HG03575 (cell line): ENCODE results near the gene FSD1L.

Source experiments
- ATAC-seq: cut with Tn5 transposase; IDR thresholded peaks from one replicate; pipeline ENCODE4 v1.9.1; 2021; ENCODE audit not compliant: unreplicated experiment, insufficient number of reproducible peaks, low FRiP score; ENCODE audit errors: extremely low read depth

The FSD1L gene

DNA sequence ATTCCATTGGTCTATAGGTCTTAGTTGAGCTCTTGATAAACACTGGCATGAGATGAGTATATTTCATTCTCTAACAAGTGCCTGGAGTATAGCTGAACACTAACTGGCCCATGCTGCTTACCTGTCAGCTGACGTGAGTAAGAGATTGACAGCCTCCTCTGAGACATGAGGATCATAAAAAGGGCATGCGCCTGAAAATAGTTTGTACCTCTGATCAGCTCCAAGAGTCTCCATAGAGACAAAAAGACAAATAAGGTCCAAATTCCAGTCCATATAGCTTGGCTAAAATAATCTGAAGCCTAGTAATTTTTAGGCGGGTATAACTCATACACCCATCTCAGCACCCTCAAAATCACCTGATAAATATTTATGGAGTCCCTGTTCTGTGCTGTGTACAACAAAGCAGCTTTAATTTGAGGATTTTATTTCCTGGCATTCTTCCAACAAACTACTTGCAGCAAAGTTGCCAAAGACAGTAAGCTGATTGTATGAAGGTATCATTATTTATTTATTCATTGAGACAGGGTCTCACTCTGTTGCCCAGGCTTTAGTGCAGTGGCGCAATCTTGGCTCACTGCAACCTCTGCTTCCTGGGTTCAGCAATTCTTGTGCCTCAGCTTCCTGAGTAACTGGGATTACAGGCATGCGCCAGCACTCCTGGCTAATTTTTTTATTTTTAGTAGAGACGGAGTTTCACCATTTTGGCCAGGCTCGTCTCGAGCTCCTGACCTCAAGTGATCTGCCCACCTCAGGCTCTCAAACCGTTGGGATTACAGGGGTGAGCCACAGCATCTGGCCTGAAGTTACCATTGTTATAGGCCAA lies 16.2 kb upstream of the FSD1L start:
- ATAC-seq = no peak

DNA sequence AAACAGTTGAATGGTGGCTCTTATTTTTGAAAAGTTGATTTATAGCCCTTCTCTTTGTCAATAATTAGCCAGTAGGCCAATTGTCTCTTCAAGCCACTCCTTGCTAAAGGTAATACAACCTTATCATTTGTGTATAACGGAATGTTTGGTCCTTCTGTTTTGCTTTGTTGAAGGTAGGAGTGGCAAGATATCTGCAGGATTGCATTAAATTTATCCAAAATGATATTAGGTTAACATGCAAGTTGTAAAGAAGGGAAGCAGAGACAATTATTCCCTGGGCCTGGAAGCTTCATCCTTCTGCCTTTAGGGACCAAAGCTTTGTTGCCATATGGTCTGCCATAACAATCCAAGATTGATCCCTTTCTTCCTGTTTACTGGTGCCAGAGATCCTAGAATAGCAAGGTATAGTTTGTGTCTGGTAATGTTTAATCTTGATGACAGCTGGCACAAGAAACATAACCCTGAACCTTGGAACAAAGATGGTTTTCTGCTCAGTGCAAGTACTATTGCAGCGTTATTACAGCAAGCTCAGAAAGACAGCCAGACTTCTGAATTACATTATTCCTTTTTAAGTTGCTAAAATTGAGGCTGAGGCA lies 15.5 kb upstream of the FSD1L start:
- no peak for ATAC-seq

DNA sequence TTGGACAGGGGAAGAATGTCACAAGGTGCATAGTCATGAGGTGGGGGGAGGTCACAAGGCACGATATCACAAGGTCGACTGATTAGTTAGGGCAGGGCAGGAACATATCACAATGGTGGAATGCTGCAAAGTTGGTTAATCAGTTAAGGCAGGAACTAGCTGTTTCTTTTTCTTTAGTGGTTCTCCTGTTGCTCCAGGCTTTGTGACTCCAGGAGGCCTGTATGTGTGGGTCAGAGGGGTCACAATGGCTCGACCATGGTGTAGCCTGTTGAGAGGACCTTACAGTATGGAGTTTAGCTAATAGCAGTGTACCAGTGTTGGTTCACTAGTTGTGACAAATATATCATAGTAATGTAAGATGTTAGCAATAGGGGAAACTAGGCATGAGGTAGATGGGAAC lies 12.4 kb upstream of the FSD1L start:
- ATAC-seq = no peak

DNA sequence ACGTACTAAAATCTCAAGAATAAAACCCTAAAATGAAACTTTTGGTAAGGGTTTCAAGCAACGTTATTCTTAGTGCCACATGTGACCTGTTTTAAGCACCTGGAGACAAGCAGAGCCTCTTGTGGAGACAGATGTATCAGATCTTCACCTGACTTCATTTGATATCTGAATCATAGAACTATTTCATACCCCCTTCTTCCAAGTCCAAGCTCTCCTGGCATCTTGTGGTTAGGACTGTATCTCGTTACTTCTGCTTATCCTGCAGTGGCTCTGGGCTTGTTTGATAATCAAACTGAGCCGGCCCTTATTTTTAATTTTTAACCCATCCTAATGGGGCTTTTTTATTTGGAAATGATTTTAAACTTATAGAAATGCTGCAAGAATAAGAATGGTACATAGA lies 11.1 kb upstream of the FSD1L start:
- ATAC-seq = no peak

DNA sequence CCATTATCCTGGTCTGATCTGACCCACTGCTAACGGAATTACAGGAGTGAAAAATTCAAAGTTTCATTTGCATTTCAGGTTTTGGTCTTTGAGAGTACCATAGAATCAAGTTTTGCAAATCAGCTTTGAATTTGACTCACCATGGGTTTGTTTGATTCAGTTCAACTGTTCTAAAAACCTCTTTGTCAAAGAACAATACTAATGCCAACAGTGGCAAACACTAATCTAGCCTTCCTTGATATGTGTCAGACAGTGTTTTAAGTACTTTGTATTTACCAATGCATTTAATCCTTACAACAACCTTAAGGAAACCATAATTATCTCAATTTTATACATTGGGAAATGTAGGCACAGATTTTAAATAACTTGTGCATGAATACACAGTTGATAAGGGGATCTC lies 10.1 kb upstream of the FSD1L start:
- no peak for ATAC-seq

DNA sequence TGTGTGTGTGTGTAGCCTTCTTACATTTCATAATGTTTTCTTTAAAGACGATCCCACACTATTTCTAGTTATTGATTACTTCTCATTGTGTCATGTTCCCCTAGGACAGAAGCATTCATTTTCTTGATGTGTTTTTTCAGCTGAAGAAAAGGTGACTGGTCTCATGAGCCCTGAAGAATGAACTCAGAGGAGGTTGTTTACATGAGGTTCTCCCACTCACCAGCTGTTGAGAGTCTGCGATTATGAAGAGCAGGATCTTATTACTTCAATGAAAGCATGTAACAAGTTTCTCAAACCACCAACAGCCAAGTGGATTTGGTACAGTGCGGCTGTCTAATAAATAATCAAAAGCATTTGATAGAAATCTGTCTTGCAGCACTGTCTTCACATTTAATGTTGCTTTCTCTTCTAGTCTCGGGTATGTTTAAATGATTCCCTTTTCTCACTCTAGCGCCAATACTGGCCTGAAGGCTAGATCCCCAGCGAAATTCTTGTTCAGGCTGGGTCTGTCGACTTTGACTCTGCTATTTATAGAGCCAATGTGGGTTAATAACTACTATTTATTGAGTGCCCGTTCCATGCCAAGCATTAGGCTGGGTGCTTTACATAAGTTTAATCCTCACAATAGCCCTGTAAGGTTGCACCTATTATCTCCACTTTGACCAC lies 9.6 kb upstream of the FSD1L start:
- ATAC-seq = no peak

DNA sequence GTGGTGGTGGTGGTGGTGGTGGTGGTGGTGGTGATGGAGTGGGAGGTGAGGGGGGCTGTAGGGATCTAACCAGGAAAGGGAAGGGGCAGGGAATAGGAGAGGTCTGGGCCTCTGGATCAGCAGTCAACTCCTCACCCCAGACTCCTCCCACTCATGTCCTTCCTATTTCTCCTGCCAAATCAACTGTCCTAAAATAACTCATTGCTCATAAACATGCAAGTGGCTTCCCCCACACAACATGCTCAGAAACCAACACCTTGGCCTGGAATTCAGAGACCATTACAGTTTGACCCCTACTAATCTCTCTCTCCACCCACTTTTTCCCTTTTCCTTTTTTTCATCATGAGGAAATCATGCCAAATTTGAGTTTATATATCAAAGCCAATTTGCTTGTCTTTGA lies 8.4 kb upstream of the FSD1L start:
- ATAC-seq = no peak

DNA sequence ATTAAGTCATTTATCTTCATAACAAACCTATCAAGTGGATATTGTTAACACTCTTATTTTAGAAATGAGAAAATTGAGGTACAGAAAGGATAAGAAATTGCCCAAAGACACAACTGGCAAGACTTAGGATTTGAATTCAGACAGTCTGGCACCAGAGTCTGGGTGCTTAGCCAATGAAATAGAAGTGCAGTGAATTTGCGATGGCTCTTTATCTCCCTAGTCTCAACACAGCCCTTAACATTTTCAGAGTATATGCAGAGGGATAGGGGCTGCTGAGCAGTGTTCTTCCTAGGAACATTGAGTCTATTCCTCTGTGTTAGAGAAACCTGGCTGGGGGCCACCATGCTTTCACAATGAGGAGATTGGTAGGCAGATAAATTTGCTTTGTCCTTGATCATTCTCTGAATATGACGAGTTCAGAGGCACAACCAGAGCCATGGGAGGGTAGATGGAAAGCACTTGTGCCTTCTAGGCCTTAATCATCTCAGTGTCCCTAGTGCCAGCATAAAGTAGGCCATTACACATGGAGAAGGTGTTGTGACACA lies 6.1 kb upstream of the FSD1L start:
- no peak for ATAC-seq

DNA sequence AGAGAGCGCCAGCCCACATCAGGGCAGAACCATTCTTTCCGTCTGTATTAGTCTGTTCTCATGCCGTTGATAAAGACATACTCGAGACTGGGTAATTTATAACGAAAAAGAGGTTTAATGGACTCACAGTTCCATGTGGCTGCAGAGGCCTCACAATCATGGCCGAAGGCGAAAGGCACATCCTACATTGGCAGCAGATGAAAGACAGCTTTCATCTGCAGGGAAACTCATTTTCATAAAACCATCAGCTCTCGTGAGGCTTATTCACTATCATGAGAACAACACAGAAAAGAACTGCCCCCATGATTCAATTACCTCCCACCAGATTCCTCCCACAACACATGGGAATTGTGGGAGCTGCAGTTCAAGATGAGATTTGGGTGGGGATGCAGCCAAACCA lies 4.7 kb upstream of the FSD1L start:
- no peak for ATAC-seq

DNA sequence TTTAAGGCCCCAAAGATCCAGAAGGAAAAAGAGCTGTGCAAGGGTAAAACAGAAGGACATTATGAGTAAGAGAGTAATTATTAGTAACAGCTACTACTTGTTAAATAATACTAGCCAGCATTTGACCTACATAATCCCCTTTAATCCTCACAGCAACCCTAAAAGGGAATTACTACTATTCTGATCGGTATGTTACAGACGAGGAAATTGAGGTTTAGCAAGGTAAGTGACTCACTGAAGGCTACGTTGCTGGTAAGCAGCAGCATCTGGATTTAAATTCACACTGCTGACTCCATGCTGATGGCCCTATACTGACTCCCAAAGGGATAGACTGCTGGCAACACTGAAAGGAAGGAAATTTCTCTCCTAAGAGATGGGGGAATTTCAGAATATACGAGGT lies 3.7 kb upstream of the FSD1L start:
- ATAC-seq = no peak

DNA sequence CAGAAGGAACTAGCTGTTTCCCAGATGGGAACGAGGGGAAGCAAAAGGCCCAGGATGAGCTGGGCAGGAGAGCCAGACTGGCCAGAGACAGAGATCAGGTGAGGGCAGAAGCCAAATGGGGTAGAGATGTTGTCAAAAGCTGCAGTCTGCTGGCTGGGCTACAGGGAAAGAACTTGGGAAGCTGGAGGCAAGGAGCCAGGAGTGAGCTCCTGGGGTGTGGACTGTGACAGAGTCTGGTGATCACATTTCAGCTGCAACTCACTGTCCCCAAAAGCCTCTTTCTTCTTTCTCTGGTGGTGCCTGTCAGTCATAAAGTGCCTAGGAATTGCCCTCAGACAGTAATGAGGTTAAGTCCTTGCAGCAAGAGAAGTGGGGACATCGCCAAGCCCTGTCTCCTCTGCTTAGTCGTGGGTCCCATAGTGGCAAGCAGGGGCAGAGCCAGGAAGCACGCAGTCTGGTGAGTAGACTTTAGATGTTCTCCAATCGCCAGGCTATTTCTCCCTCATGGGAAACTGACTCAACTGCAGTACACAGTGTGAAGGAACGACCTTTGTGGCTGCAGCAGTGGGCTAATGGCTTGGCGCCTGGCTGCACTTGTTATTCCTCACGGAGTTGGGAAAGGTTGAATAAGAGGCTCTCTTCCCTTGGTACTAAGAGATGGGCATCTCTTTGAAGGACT lies 2.5 kb upstream of the FSD1L start:
- ATAC-seq = no peak

DNA sequence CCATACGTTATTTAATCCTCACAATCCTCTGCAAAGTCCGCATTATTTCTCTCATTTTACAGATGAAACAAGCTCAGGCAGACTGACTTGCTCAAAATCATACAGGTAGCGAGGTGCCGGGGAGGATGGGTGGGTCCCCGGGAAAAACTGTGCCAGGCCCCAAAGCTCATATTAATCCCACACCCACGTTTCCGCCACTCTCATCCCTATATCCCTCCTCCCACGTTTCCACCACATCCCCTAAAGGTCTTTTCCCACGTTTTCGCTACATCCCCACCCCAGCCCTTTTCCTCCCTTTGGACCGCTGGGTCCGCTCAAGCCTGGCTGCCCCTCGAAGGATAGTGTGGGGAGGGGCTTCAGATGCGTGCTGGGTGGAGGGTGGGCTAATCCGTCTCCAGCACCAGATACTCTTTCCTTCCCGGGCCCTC lies 434 bp upstream of the FSD1L start:
- no peak for ATAC-seq

DNA sequence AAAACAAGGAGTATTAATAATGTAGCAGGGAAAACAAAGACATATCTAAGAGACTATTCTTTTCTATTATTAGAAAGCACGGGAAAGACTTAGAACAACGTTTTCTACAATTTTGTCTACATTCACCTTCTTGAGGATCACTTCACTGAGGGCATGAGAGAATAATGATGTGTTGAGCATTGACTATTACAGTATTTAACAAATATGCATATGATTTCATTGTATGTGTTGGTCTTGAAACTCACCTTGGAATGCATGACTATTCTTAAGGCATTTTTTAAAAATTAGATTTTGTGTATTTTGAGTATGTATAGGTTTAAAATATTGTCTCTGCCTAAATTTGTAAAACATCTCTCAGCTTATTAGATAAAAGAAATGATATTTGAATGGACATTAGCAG lies 1.2 kb downstream of the FSD1L start:
- ATAC-seq = no peak

DNA sequence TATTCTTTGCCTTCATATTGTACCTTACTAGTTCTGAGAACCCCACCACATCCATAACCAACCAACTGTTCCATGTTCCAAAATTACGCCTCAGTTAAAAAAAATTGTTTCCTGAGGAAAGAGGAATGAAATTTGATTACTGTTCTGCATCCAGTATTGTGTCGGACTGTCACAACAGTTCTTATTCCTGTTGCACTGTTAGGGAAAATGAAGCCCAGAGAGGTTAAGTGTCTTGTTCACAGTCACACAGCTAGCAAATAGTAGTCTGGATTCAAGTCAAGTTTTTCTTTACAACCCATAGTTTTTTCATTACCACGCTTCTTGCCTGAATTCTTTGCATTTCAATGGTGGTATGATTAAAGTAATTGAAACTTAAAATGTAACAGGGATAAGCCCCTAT lies 4.4 kb downstream of the FSD1L start:
- no peak for ATAC-seq

DNA sequence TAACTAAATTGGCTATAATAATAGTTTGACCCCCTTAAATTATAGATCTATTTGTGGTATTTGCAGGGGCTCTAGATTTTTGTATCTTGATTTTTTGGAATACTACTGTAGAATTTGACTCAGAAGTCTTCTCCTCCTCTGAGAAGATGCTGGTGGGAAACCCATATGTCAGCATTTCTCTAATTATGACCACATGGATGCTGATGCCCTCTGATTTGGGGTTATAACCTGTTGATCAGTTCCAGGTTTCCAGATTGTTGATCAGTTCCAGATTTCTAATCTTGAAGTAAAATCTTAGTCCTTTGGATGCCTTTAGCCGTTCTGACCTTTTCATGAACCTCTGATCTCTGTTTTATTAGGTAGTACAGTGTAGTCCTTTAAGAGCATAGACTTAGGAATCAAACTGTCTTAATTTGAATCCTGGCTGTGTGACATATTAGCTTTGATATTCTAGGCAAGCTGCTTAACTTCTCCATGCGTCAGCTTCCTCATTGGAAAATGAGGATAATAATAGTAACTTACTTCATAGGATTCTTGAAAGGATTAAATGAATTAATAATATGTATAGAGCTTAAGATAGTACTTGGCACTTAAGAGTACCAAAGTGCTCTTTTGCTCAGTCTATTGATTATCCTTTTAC lies 8.1 kb downstream of the FSD1L start:
- ATAC-seq = no peak

DNA sequence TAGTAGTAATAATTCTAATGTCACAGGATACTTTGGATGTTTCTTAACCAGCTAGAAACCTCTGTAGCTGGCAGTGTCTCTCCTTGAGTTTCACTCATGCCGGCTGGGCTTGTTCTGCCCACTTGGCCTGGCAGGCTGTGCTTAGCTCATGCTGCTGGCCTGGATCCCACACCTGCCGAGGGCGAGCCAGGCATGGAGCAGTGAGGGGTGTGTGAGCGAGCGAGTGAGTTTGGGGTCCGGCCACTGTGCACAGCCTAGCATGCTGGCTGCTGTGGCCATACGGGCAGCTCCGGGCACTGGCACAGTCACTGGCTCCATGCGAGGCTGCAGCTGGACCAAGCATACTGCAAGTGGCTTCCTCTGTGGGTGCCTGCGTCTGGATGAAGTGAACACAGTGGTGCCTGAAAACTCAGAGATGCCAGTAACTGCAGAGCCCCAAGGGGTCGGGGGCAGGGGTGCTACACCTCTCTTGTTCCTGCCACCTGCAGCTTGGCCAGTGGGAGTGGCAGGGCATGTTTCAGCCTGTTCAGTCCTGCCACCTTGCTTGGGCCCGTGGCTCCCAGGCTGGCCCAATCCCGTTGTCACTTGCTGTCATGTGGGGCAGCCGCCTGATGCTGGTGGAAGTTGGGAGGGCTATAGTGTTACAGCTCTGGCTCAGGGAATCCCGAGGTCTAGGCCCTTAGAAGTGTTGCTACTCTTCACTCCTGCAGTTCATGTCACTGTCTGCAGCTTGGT lies 9.9 kb downstream of the FSD1L start:
- no peak for ATAC-seq

DNA sequence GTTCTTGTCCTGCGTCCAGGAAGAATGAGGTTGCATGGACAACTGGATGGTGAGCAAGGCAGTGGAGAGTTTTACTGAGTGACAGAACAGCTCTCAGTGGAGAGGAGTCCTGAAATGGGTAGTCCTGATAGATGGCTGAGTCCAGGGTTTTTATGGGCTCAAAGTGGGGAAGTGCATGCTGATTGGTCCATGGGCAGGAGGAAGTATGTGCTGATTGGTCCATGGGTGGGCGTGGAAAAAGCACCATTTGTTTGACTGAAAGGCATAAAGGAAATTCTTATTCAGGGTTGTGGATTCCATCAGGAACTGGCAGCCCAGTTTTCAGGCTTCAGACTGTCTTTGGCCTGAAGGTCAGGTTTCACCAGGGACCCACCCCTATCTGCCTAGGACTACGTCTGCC lies 10.6 kb downstream of the FSD1L start:
- no peak for ATAC-seq

DNA sequence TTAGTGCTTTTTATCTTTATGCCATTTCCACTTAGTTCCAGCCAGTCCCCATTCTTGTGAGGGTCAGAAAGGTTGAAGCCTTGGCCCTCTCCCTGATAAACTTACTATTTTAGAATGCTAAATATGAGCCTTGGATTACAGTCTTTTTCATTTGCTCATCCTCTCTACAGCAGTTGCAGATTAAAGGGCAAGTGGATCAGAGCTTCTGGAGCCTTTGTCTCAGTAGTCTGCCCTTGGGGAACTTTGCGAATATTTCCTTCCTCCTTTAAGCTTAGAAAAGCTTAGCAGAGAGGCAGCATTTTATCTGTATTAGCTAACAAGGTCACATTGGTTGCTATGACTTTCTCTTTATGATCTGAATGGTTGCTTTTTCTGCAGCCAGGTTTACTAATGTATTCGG lies 11.5 kb downstream of the FSD1L start:
- ATAC-seq = no peak
